ENCODE data around the gene GABRD.

The GABRD gene

GRCh38 chr1:1984560-1985070, 34.5 kb upstream of the GABRD start (continued):
- no peak for TF ChIP-seq POU6F1 (CRISPR knock-in tag; IDR thresholded peaks at IDR 0.05; ENCODE audit: borderline replicate concordance, low read depth)

GRCh38 chr1:1985375-1986050, 33.6 kb upstream of the GABRD start:
- ATAC-seq: no peak
- no peak for TF ChIP-seq RARB (CRISPR knock-in tag; IDR thresholded peaks at IDR 0.05)
- TF ChIP-seq ZC3H10 (CRISPR knock-in tag; IDR thresholded peaks at IDR 0.05): no peak
- TF ChIP-seq ZFP3 (CRISPR knock-in tag; IDR thresholded peaks at IDR 0.05): no peak
- no peak for TF ChIP-seq CSRNP3 (CRISPR knock-in tag; IDR thresholded peaks at IDR 0.05)
- no peak for TF ChIP-seq PPARA (CRISPR knock-in tag; IDR thresholded peaks at IDR 0.05; ENCODE audit: borderline replicate concordance)
- TF ChIP-seq ISL1 (CRISPR knock-in tag; IDR thresholded peaks at IDR 0.05): no peak
- TF ChIP-seq PATZ1 (CRISPR knock-in tag; IDR thresholded peaks at IDR 0.05; ENCODE audit: borderline replicate concordance): no peak
- no peak for TF ChIP-seq BACH2 (CRISPR knock-in tag; IDR thresholded peaks at IDR 0.05; ENCODE audit: borderline replicate concordance)
- TF ChIP-seq ZNF565 (CRISPR knock-in tag; conservative IDR thresholded peaks at IDR 0.05; ENCODE audit: low read depth): no peak
- no peak for TF ChIP-seq CREB5 (CRISPR knock-in tag; IDR thresholded peaks at IDR 0.05; ENCODE audit: low read depth)
- TF ChIP-seq CSDC2 (CRISPR knock-in tag; IDR thresholded peaks at IDR 0.05): no peak
- TF ChIP-seq TSHZ2 (CRISPR knock-in tag; IDR thresholded peaks at IDR 0.05): no peak
- no peak for TF ChIP-seq POU6F1 (CRISPR knock-in tag; IDR thresholded peaks at IDR 0.05; ENCODE audit: borderline replicate concordance, low read depth)
- no peak for TF ChIP-seq GLIS3 (CRISPR knock-in tag; IDR thresholded peaks at IDR 0.05)
- no peak for TF ChIP-seq OSR1 (CRISPR knock-in tag; IDR thresholded peaks at IDR 0.05)
- no peak for TF ChIP-seq TOX (CRISPR knock-in tag; IDR thresholded peaks at IDR 0.05; ENCODE audit: borderline replicate concordance)
- TF ChIP-seq ZFP30 (CRISPR knock-in tag; IDR thresholded peaks at IDR 0.05): no peak

GRCh38 chr1:1986451-1987141, 32.5 kb upstream of the GABRD start:
- ATAC-seq: no peak
- TF ChIP-seq PPARA (CRISPR knock-in tag; IDR thresholded peaks at IDR 0.05; ENCODE audit: borderline replicate concordance) (no peak), TSHZ2 (CRISPR knock-in tag; IDR thresholded peaks at IDR 0.05) (no peak), POU6F1 (CRISPR knock-in tag; IDR thresholded peaks at IDR 0.05; ENCODE audit: borderline replicate concordance, low read depth) (no peak), BACH2 (CRISPR knock-in tag; IDR thresholded peaks at IDR 0.05; ENCODE audit: borderline replicate concordance) (no peak), OSR1 (CRISPR knock-in tag; IDR thresholded peaks at IDR 0.05) (no peak), CSRNP3 (CRISPR knock-in tag; IDR thresholded peaks at IDR 0.05) (no peak)
